GM12878 (cell line): ENCODE data around the gene PRCP. TPM values are rescaled to one million over a fixed set of nuclear protein-coding genes. Genes with fewer than 3 reads are reported as not detected.

Source experiments
- ATAC-seq: fragments of 200-7000 bp; cut with Tn5 transposase; 3 replicates; pipeline ENCODE4 v1.9.1; 2020; ENCODE audit warnings: mild to moderate bottlenecking, moderate library complexity
- BruUV-seq: library from RNA; stranded (reverse); fragments of 400-500 nt; replicated peaks from 2 replicates; lab custom pipeline; 2021; lab: Mats Ljungman, UMichigan
- CTCF ChIA-PET: fragments of 300-600 bp; sonication (Branson Sonifier 250); formaldehyde crosslinking; extraction: SDS; loops from one replicate; lab custom pipeline; 2021; ENCODE audit warnings: inconsistent platforms; lab: Yijun Ruan, JAX
- POLR2A ChIA-PET: fragments of 350-600 bp; formaldehyde crosslinking; extraction: SDS; loops from one replicate; lab custom pipeline; 2021; ENCODE audit warnings: inconsistent platforms; lab: Charles Lee
- RAD21 ChIA-PET: fragments of 300-600 bp; sonication (Branson Sonifier 250); formaldehyde crosslinking; loops from one replicate; lab custom pipeline; 2023; ENCODE audit warnings: antibody characterized with exemption; ENCODE audit not compliant: unreplicated experiment; lab: Charles Lee
- SMC1A ChIA-PET: fragments of 300-600 bp; sonication (Branson Sonifier 250); formaldehyde crosslinking; loops from one replicate; lab custom pipeline; 2023; ENCODE audit not compliant: unreplicated experiment, uncharacterized antibody; lab: Charles Lee
- DNase-seq: peaks from one replicate; pipeline ENCODE4 v3.0.0-alpha.2; 2011; ENCODE audit warnings: low read depth, low spot score
- FAIRE-seq: peaks from 3 replicates; lab custom pipeline; 2011; peaks lifted over from hg19 to GRCh38; lab: Jason Lieb, UNC
- H2AFZ ChIP-seq: 2 replicates; pipeline ENCODE4 v1.6.0; 2011; ENCODE audit warnings: low read depth, low read length, control low read depth; ENCODE audit not compliant: control insufficient read depth
- H3K27ac ChIP-seq: 2 replicates; pipeline ENCODE4 v1.5.1; 2011; ENCODE audit warnings: control low read depth; ENCODE audit not compliant: control insufficient read depth, insufficient read depth
- H3K27me3 ChIP-seq, 2 experiments: replicated peaks in 1 of 2; 2 replicates each; pipeline versions ENCODE4 v1.6.0 to v1.6.1; 2011; ENCODE audit warnings: low read length in 1 of 2; ENCODE audit not compliant: control insufficient read depth in 2 of 2, insufficient read depth in 2 of 2
- H3K36me3 ChIP-seq, 2 experiments: 2 replicates each; pipeline ENCODE4 v1.5.1; 2011; ENCODE audit warnings: low read length in 1 of 2; ENCODE audit not compliant: control insufficient read depth in 2 of 2, insufficient read depth in 2 of 2
- H3K4me1 ChIP-seq: 2 replicates; pipeline ENCODE4 v1.6.1; 2011; ENCODE audit warnings: mild to moderate bottlenecking, low read length, moderate library complexity, mixed read lengths; ENCODE audit not compliant: control insufficient read depth, insufficient read depth
- H3K4me2 ChIP-seq: 2 replicates; pipeline ENCODE4 v1.6.0; 2011; ENCODE audit warnings: control low read depth; ENCODE audit not compliant: control insufficient read depth, insufficient read depth
- H3K4me3 ChIP-seq: fragments of 200-600 bp; sonication (generic); 2 replicates; pipeline ENCODE4 v1.5.1; 2016
- H3K79me2 ChIP-seq: 2 replicates; pipeline ENCODE4 v1.6.0; 2011; ENCODE audit warnings: low read length; ENCODE audit not compliant: control insufficient read depth, insufficient read depth
- H3K9ac ChIP-seq: 2 replicates; pipeline ENCODE4 v1.8.0; 2011; ENCODE audit warnings: low read length, control low read depth, mixed read lengths; ENCODE audit not compliant: control insufficient read depth, insufficient read depth
- H3K9me3 ChIP-seq: replicated peaks from 3 replicates; pipeline ENCODE4 v1.5.1; 2011; ENCODE audit warnings: mild to moderate bottlenecking, low read length; ENCODE audit not compliant: control insufficient read depth, insufficient read depth
- H4K20me1 ChIP-seq: 2 replicates; pipeline ENCODE4 v1.6.0; 2011; ENCODE audit not compliant: control insufficient read depth, insufficient read depth
- EGR1 ChIP-seq, 2 experiments: IDR thresholded peaks; 1 replicate in 1 of 2; 2 replicates in 1 of 2; pipeline ENCODE4 v1.6.1; 2011 to 2012; ENCODE audit warnings: low read depth in 2 of 2, low read length in 2 of 2, borderline replicate concordance in 1 of 2, mild to moderate bottlenecking in 1 of 2, moderate library complexity in 1 of 2
- NR2C2 ChIP-seq: IDR thresholded peaks from 2 replicates; pipeline ENCODE4 v1.6.1; 2011; ENCODE audit warnings: borderline replicate concordance, low read depth; ENCODE audit not compliant: control insufficient read depth, insufficient read length
- RAD21 ChIP-seq: IDR thresholded peaks from 2 replicates; pipeline ENCODE4 v1.6.1; 2011; ENCODE audit warnings: mild to moderate bottlenecking, low read depth, low read length, moderate library complexity; ENCODE audit not compliant: insufficient read depth
- RAD51 ChIP-seq: fragments of 450-650 bp; IDR thresholded peaks from 2 replicates; pipeline ENCODE4 v1.6.1; 2016; ENCODE audit warnings: moderate library complexity, mild to moderate bottlenecking, inconsistent platforms
- SMARCA5 ChIP-seq: fragments of 450-650 bp; IDR thresholded peaks from 2 replicates; pipeline ENCODE4 v1.6.1; 2017; ENCODE audit warnings: mild to moderate bottlenecking
- SMC3 ChIP-seq: IDR thresholded peaks from 2 replicates; pipeline ENCODE4 v1.6.1; 2011; ENCODE audit warnings: low read length, improper control_type of control experiment, borderline replicate concordance
- ZNF384 ChIP-seq: IDR thresholded peaks from 2 replicates; pipeline ENCODE4 v1.6.1; 2012; ENCODE audit warnings: low read depth, mild to moderate bottlenecking, low read length, improper control_type of control experiment, borderline replicate concordance
- WGBS: methylation state at CpG from one replicate; pipeline ENCODE4 v1.1.6; 2016; ENCODE audit warnings: low lambda C conversion rate; ENCODE audit not compliant: insufficient replicate concordance, insufficient coverage; ENCODE audit errors: missing lambda C conversion rate; 5-methylcytosine and 5-hydroxymethylcytosine counted together
- in situ Hi-C: fragments of 300-500 bp; cut with MboI; formaldehyde crosslinking; loops from 9 replicates; pipeline ENCODE4 v1.14.3; 2018; ENCODE audit warnings: mixed read lengths
- intact Hi-C: fragments of 100-400 bp; cut with micrococcal nuclease; formaldehyde crosslinking; loops from one replicate; pipeline ENCODE4 v1.14.2; 2022; ENCODE audit not compliant: unreplicated experiment
- polyA plus RNA-seq, 11 experiments: library from polyadenylated mRNA; depleted of rRNA in 4 of 11; unstranded in 6 of 11; stranded (reverse) in 5 of 11; fragments of >200 nt; fragmentation: Nextera tagmentation in 4 of 11; fragmentation: Illumina TruSeq in 1 of 11; extraction: Ambion mirVana in 4 of 11; extraction: Trizol in 1 of 11; gene quantifications; 1 replicate in 1 of 11; 2 replicates in 10 of 11; pipeline versions ENCODE4 v1.2.1 to v1.2.3, GENCODE V29; 2011 to 2016; ENCODE audit warnings: inconsistent platforms in 2 of 11, missing spikeins in 2 of 11, low read depth in 1 of 11
- total RNA-seq, 4 experiments: library from RNA; depleted of rRNA in 3 of 4; stranded (reverse); fragments of >200 nt in 3 of 4; fragmentation: Illumina TruSeq in 1 of 4; extraction: Trizol in 1 of 4; gene quantifications; 2 replicates each; pipeline versions ENCODE4 v1.2.1 to v1.2.3, GENCODE V29; 2013 to 2021
- TF ChIP-seq, protein P1 (sequence below): fragments of 450-650 bp; IDR thresholded peaks from 2 replicates; pipeline ENCODE4 v1.6.1; 2017; ENCODE audit warnings: low read depth, mild to moderate bottlenecking, moderate library complexity
- TF ChIP-seq, protein P2 (sequence below), 3 experiments: IDR thresholded peaks in 2 of 3; conservative IDR thresholded peaks in 1 of 3; 2 replicates each; pipeline ENCODE4 v1.5.1; 2011; ENCODE audit warnings: low read depth in 3 of 3, low read length in 3 of 3, mild to moderate bottlenecking in 3 of 3, control low read depth in 2 of 3, moderate library complexity in 2 of 3, inconsistent platforms in 1 of 3, mixed read lengths in 1 of 3; ENCODE audit not compliant: control insufficient read depth in 2 of 3, insufficient read depth in 1 of 3; ENCODE audit errors: extremely low read depth in 1 of 3
- TF ChIP-seq, protein P3 (sequence below): fragments of 450-650 bp; IDR thresholded peaks from 2 replicates; pipeline ENCODE4 v1.6.1; 2017; ENCODE audit warnings: mild to moderate bottlenecking, low read depth, inconsistent platforms; ENCODE audit not compliant: poor library complexity, severe bottlenecking

The PRCP gene
- total and polyA plus RNA-seq, 10 of the 15 experiments (the other 5 are each of a cell fraction or from before 2014, with no cell fraction given) = 14.9 to 43.6 (median 20.0) TPM

DNA sequence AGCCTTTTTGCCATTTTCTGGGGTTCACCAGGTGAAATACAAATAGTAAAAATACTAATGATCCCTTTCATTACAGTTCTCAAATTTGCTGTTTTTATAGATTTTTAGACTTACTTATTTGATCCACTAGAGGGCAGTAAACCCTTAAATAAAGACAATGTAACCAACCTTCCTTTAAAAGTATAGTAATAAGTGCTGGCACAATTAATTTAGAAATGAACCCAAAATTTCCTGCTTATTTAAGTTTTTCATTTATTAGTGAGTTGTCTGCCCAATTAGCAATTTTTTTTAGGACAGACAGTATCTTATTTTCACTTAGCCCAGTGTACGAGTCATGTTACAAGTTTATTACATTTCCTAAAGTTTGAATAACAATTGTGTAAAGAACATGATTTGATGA is 6.0 kb upstream of the PRCP start:
- ATAC-seq = no peak
- CTCF ChIA-PET = interaction anchor here (0.9 to 8.7 kb wide), 12 partner anchors 13 to 910 kb away, joined by 3 to 87 read pairs (median 10); no protein-coding TSS in a partner anchor
- peaks cover 15% of the 10 kb centered on the region; the same call in 1 of the 2 replicates for H3K4me1 ChIP-seq
- H3K27ac ChIP-seq = peak overlapping the region; percentile 49; the same call in 1 of the 2 replicates
- H2AFZ ChIP-seq = no peak overlapping the region
- H3K27me3 ChIP-seq = no peaks in the 10 kb centered on the region
- H3K36me3 ChIP-seq = no peaks in the 10 kb centered on the region
- SMC1A ChIA-PET = interaction anchor here (0.9 to 5.3 kb wide), 9 partner anchors 10 to 343 kb away, joined by 3 to 56 read pairs (median 5); no protein-coding TSS in a partner anchor
- no peak for DNase-seq
- no peak for FAIRE-seq
- TF ChIP-seq, protein P1, sequence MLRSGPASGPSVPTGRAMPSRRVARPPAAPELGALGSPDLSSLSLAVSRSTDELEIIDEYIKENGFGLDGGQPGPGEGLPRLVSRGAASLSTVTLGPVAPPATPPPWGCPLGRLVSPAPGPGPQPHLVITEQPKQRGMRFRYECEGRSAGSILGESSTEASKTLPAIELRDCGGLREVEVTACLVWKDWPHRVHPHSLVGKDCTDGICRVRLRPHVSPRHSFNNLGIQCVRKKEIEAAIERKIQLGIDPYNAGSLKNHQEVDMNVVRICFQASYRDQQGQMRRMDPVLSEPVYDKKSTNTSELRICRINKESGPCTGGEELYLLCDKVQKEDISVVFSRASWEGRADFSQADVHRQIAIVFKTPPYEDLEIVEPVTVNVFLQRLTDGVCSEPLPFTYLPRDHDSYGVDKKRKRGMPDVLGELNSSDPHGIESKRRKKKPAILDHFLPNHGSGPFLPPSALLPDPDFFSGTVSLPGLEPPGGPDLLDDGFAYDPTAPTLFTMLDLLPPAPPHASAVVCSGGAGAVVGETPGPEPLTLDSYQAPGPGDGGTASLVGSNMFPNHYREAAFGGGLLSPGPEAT = 0 out of 2 replicates have a peak, but pooled peaks have one; percentile 9
- TF ChIP-seq EGR1 (IDR thresholded peaks at IDR 0.05; ENCODE audit: borderline replicate concordance in 1 of 2, low read depth in 2 of 2, low read length in 2 of 2) = no peak
- TF ChIP-seq, protein P2, sequence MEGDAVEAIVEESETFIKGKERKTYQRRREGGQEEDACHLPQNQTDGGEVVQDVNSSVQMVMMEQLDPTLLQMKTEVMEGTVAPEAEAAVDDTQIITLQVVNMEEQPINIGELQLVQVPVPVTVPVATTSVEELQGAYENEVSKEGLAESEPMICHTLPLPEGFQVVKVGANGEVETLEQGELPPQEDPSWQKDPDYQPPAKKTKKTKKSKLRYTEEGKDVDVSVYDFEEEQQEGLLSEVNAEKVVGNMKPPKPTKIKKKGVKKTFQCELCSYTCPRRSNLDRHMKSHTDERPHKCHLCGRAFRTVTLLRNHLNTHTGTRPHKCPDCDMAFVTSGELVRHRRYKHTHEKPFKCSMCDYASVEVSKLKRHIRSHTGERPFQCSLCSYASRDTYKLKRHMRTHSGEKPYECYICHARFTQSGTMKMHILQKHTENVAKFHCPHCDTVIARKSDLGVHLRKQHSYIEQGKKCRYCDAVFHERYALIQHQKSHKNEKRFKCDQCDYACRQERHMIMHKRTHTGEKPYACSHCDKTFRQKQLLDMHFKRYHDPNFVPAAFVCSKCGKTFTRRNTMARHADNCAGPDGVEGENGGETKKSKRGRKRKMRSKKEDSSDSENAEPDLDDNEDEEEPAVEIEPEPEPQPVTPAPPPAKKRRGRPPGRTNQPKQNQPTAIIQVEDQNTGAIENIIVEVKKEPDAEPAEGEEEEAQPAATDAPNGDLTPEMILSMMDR (IDR thresholded peaks at IDR 0.05 in 2 of 3, conservative IDR thresholded peaks at IDR 0.05 in 1 of 3; ENCODE audit: control insufficient read depth in 2 of 3, extremely low read depth in 1 of 3, insufficient read depth in 1 of 3, low read depth in 3 of 3, low read length in 3 of 3) = peak in 1 of 3 experiments; percentile 32; a peak in 2 of 6 replicates
- no peak for TF ChIP-seq NR2C2
- 0 out of 2 replicates have a peak, but pooled peaks have one; percentile 27 for TF ChIP-seq SMARCA5
- TF ChIP-seq RAD21 = peak; percentile 66
- TF ChIP-seq RAD51 = 0 out of 2 replicates have a peak, but pooled peaks have one; percentile 8
- no peak for TF ChIP-seq ZNF384
- TF ChIP-seq, protein P3, sequence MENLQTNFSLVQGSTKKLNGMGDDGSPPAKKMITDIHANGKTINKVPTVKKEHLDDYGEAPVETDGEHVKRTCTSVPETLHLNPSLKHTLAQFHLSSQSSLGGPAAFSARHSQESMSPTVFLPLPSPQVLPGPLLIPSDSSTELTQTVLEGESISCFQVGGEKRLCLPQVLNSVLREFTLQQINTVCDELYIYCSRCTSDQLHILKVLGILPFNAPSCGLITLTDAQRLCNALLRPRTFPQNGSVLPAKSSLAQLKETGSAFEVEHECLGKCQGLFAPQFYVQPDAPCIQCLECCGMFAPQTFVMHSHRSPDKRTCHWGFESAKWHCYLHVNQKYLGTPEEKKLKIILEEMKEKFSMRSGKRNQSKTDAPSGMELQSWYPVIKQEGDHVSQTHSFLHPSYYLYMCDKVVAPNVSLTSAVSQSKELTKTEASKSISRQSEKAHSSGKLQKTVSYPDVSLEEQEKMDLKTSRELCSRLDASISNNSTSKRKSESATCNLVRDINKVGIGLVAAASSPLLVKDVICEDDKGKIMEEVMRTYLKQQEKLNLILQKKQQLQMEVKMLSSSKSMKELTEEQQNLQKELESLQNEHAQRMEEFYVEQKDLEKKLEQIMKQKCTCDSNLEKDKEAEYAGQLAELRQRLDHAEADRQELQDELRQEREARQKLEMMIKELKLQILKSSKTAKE = peak; percentile 20
- peak; percentile 70; the same call in 1 of the 2 replicates for TF ChIP-seq SMC3
- WGBS = 96% methylated on average over 1 of the region's 1 CpG
- no peak overlapping the region for H3K4me3 ChIP-seq
- in situ Hi-C loops (loop anchor here (10.0 kb wide), 2 partner anchors 169 to 379 kb away; partner anchors contain the start of genes CCDC90B and RAB30), intact Hi-C loops (loop anchor here (1.0 to 5.0 kb wide), 4 partner anchors 21 to 916 kb away; no protein-coding TSS in a partner anchor)
- peak overlapping the region; percentile 46; the same call in 1 of the 2 replicates for H3K4me2 ChIP-seq
- no peak overlapping the region for H3K9ac ChIP-seq
- POLR2A ChIA-PET = no interaction called here
- H3K9me3 ChIP-seq = no peaks in the 10 kb centered on the region; the same call in 2 of the 3 replicates
- RAD21 ChIA-PET = interaction anchor here (1.0 to 3.4 kb wide), 11 partner anchors 14 to 352 kb away, joined by 3 to 20 read pairs (median 7); no protein-coding TSS in a partner anchor
- no peaks in the 10 kb centered on the region for H4K20me1 ChIP-seq
- no TSS peak for BruUV-seq
- peaks cover 41% of the 10 kb centered on the region for H3K79me2 ChIP-seq
